ENCODE measurements around the gene MRPL12.

Gene MRPL12

GRCh38 chr17:81735264-81736102, 32.3 kb downstream of the MRPL12 start:
- ChIA-PET POLR2A (interaction anchor here (1.0 to 1.9 kb wide), 3 partner anchors 90 to 131 kb away, joined by 3 to 13 read pairs (median 5); no protein-coding TSS in a partner anchor), CTCF (interaction anchor here (0.7 to 2.2 kb wide), 13 partner anchors 9 to 370 kb away, joined by 3 to 6 read pairs (median 4); partner anchors contain the start of gene MCRIP1)
- no peaks in the 10 kb centered on the region for H3K4me1 ChIP-seq (ENCODE audit: control insufficient read depth, insufficient read depth, low read length)
- H3K4me3 ChIP-seq (ENCODE audit: low read depth, low read length) = no peak overlapping the region
- H3K36me3 ChIP-seq (ENCODE audit: control insufficient read depth in 2 of 2, insufficient read depth in 1 of 2, low read length in 2 of 2) = no peaks in the 10 kb centered on the region
- no peak overlapping the region for H3K27ac ChIP-seq (ENCODE audit: extremely low read depth, low read depth, low read length)
- no peaks in the 10 kb centered on the region for H3K9me3 ChIP-seq (ENCODE audit: control insufficient read depth, insufficient read depth, low read depth, low read length)
- no peak for TF ChIP-seq ZNF280D (tag by site-specific recombination; IDR thresholded peaks at IDR 0.05)
- 0 out of 2 replicates have a peak, but pooled peaks have one; percentile 19 for TF ChIP-seq KLF9 (tag by site-specific recombination; IDR thresholded peaks at IDR 0.05; ENCODE audit: low read depth)
- no peak for TF ChIP-seq ZNF513 (tag by site-specific recombination; IDR thresholded peaks at IDR 0.05)
- peak; percentile 44 for TF ChIP-seq SP3 (tag by site-specific recombination; IDR thresholded peaks at IDR 0.05)
- TF ChIP-seq KLF10 (tag by site-specific recombination; IDR thresholded peaks at IDR 0.05) = peak; percentile 65
- TF ChIP-seq ZNF394 (tag by site-specific recombination; IDR thresholded peaks at IDR 0.05; ENCODE audit: borderline replicate concordance) = peak; percentile 94
- no peak for TF ChIP-seq ZNF704 (tag by site-specific recombination; IDR thresholded peaks at IDR 0.05)
- TF ChIP-seq ZFHX2 (tag by site-specific recombination; conservative IDR thresholded peaks at IDR 0.05) = peak; percentile 26; the same call in 1 of the 2 replicates
- TF ChIP-seq GLIS2 (tag by site-specific recombination; IDR thresholded peaks at IDR 0.05) = peak; percentile 38; the same call in 1 of the 2 replicates
- TF ChIP-seq ZNF600 (tag by site-specific recombination; IDR thresholded peaks at IDR 0.05) = peak; percentile 71
- peak; percentile 21; the same call in 1 of the 2 replicates for TF ChIP-seq PATZ1 (tag by site-specific recombination; IDR thresholded peaks at IDR 0.05)
- peak; percentile 67; the same call in 1 of the 2 replicates for TF ChIP-seq KLF1 (tag by site-specific recombination; IDR thresholded peaks at IDR 0.05)
- TF ChIP-seq SP2 (tag by site-specific recombination; IDR thresholded peaks at IDR 0.05) = peak; percentile 60
- peak; percentile 35; the same call in 1 of the 2 replicates for TF ChIP-seq ZBTB20 (tag by site-specific recombination; IDR thresholded peaks at IDR 0.05)
- TF ChIP-seq ZBTB17 (tag by site-specific recombination; IDR thresholded peaks at IDR 0.05) = peak; percentile 76
- TF ChIP-seq ZNF660 (tag by site-specific recombination; IDR thresholded peaks at IDR 0.05) = no peak
- no peak for TF ChIP-seq ZNF148 (tag by site-specific recombination; IDR thresholded peaks at IDR 0.05; ENCODE audit: borderline replicate concordance)
- TF ChIP-seq ZBTB48 (tag by site-specific recombination; IDR thresholded peaks at IDR 0.05) = peak; percentile 42; the same call in 1 of the 2 replicates
- TF ChIP-seq PRDM10 (tag by site-specific recombination; IDR thresholded peaks at IDR 0.05) = peak; percentile 89
- no peak for TF ChIP-seq ZNF529 (tag by site-specific recombination; IDR thresholded peaks at IDR 0.05; ENCODE audit: insufficient replicate concordance)
- TF ChIP-seq ZNF24 (tag by site-specific recombination; IDR thresholded peaks at IDR 0.05) = no peak; the same call in 1 of the 2 replicates
- peak; percentile 49; the same call in 1 of the 2 replicates for TF ChIP-seq SP7 (tag by site-specific recombination; IDR thresholded peaks at IDR 0.05)

All from HEK293 (cell line).